H1 (cell line): ENCODE results near the gene MDK. TPM values are rescaled to one million over a fixed set of nuclear protein-coding genes. Genes with fewer than 3 reads are reported as not detected.
A peak's percentile ranks its signal among the peaks of the same experiment; 100 is the strongest.

Source experiments
- CTCF ChIA-PET: fragments of 300-600 bp; sonication (Branson Sonifier 250); formaldehyde crosslinking; loops from one replicate; lab custom pipeline; 2021; ENCODE audit not compliant: partially characterized antibody; lab: Charles Lee
- POLR2A ChIA-PET: fragments of 300-600 bp; sonication (Branson Sonifier 250); formaldehyde crosslinking; loops from one replicate; lab custom pipeline; 2021; ENCODE audit warnings: inconsistent platforms; ENCODE audit not compliant: partially characterized antibody; lab: Charles Lee
- DNase-seq, 2 experiments: peaks; one replicate each; pipeline versions ENCODE4 v3.0.0 to v3.0.0-alpha.2; 2010 to 2022; ENCODE audit warnings: low spot score in 2 of 2, low read depth in 1 of 2, mixed read lengths in 1 of 2
- FAIRE-seq: peaks from 2 replicates; lab custom pipeline; 2011; peaks lifted over from hg19 to GRCh38; lab: Jason Lieb, UNC
- H2AFZ ChIP-seq: 2 replicates; pipeline ENCODE4 v1.8.1; 2012; ENCODE audit warnings: low read length, inconsistent platforms
- H2AK5ac ChIP-seq: 2 replicates; pipeline ENCODE4 v1.6.1; 2013; ENCODE audit warnings: low read depth, low read length
- H2BK120ac ChIP-seq: replicated peaks from 2 replicates; pipeline ENCODE3; 2013; ENCODE audit warnings: low read depth, low read length, inconsistent platforms
- H2BK12ac ChIP-seq: 2 replicates; pipeline ENCODE4 v1.6.1; 2013; ENCODE audit warnings: low read depth, low read length
- H2BK15ac ChIP-seq: 2 replicates; pipeline ENCODE4 v1.6.1; 2013; ENCODE audit warnings: low read length
- H2BK20ac ChIP-seq: 2 replicates; pipeline ENCODE4 v1.6.1; 2013; ENCODE audit warnings: low read length
- H2BK5ac ChIP-seq: 2 replicates; pipeline ENCODE4 v1.6.1; 2013; ENCODE audit warnings: low read depth, low read length
- H3K14ac ChIP-seq: 2 replicates; pipeline ENCODE4 v1.6.1; 2013; ENCODE audit warnings: inconsistent platforms; ENCODE audit not compliant: insufficient read length
- H3K18ac ChIP-seq: 2 replicates; pipeline ENCODE4 v1.6.1; 2013; ENCODE audit warnings: low read length; ENCODE audit errors: extremely low read depth
- H3K23ac ChIP-seq: 2 replicates; pipeline ENCODE4 v1.6.1; 2013; ENCODE audit warnings: inconsistent platforms; ENCODE audit not compliant: insufficient read length
- H3K23me2 ChIP-seq: 2 replicates; pipeline ENCODE4 v1.6.1; 2013; ENCODE audit warnings: low read depth, low read length
- H3K27ac ChIP-seq: 2 replicates; pipeline ENCODE4 v1.6.1; 2011; ENCODE audit warnings: low read depth, low read length, inconsistent platforms
- H3K27me3 ChIP-seq, 4 experiments: replicated peaks in 1 of 4; 1 replicate in 1 of 4; 2 replicates in 3 of 4; pipeline versions ENCODE4 v1.6.1 to v1.8.1; 2011 to 2013; ENCODE audit warnings: low read length in 3 of 4, mild to moderate bottlenecking in 3 of 4, inconsistent platforms in 2 of 4, mixed read lengths in 2 of 4, moderate library complexity in 1 of 4; ENCODE audit not compliant: control insufficient read depth in 3 of 4, insufficient read depth in 3 of 4; ENCODE audit errors: extremely low read depth in 1 of 4
- H3K36me3 ChIP-seq, 4 experiments: 2 replicates each; pipeline versions ENCODE4 v1.6.1 to v1.8.1; 2011 to 2013; ENCODE audit warnings: mild to moderate bottlenecking in 4 of 4, low read length in 3 of 4, moderate library complexity in 2 of 4, control low read depth in 1 of 4, inconsistent platforms in 1 of 4; ENCODE audit not compliant: insufficient read depth in 4 of 4, control insufficient read depth in 2 of 4
- H3K4ac ChIP-seq: replicated peaks from 2 replicates; pipeline ENCODE3; 2013; ENCODE audit warnings: low read length, low read depth, mixed read lengths, inconsistent platforms; ENCODE audit not compliant: insufficient read length
- H3K4me1 ChIP-seq, 4 experiments: replicated peaks in 1 of 4; 1 replicate in 1 of 4; 2 replicates in 3 of 4; pipeline versions ENCODE4 v1.6.1 to v1.8.1; 2011 to 2013; ENCODE audit warnings: low read length in 3 of 4, inconsistent platforms in 2 of 4, mixed read lengths in 1 of 4; ENCODE audit not compliant: insufficient read depth in 4 of 4, control insufficient read depth in 3 of 4
- H3K4me2 ChIP-seq, 2 experiments: 2 replicates each; pipeline versions ENCODE4 v1.6.1 to v1.8.1; 2011 to 2013; ENCODE audit warnings: low read depth in 2 of 2, low read length in 2 of 2, control low read depth in 1 of 2, inconsistent platforms in 1 of 2, mild to moderate bottlenecking in 1 of 2; ENCODE audit not compliant: insufficient read depth in 1 of 2
- H3K4me3 ChIP-seq, 4 experiments: fragments of 200-600, 300-600 bp in 1 of 4; sonication (generic), shearing (Covaris generic), sonication (Bioruptor Twin) in 1 of 4; 2 replicates each; pipeline versions ENCODE4 v1.5.1 to v1.8.1; 2011 to 2016; ENCODE audit warnings: low read length in 4 of 4, low read depth in 3 of 4, control low read depth in 2 of 4, inconsistent platforms in 2 of 4, mild to moderate bottlenecking in 2 of 4, mixed read lengths in 1 of 4, moderate library complexity in 1 of 4; ENCODE audit not compliant: insufficient read depth in 2 of 4; ENCODE audit errors: extremely low read depth in 1 of 4
- H3K56ac ChIP-seq: replicated peaks from 2 replicates; pipeline ENCODE3; 2013; ENCODE audit warnings: low read depth, mild to moderate bottlenecking, mixed read lengths, low read length, inconsistent platforms; ENCODE audit not compliant: insufficient read length
- H3K79me1 ChIP-seq: 2 replicates; pipeline ENCODE4 v1.6.1; 2013; ENCODE audit warnings: low read depth, low read length, control low read depth
- H3K79me2 ChIP-seq, 2 experiments: 2 replicates each; pipeline versions ENCODE4 v1.6.1 to v1.8.1; 2012 to 2013; ENCODE audit warnings: low read length in 2 of 2, mild to moderate bottlenecking in 2 of 2, inconsistent platforms in 1 of 2; ENCODE audit not compliant: insufficient read depth in 2 of 2, control insufficient read depth in 1 of 2
- H3K9ac ChIP-seq, 4 experiments: replicated peaks in 1 of 4; 1 replicate in 1 of 4; 2 replicates in 3 of 4; pipeline versions ENCODE4 v1.6.1 to v1.8.1; 2011 to 2013; ENCODE audit warnings: low read depth in 3 of 4, low read length in 3 of 4, control low read depth in 2 of 4, mild to moderate bottlenecking in 2 of 4, moderate library complexity in 2 of 4, inconsistent platforms in 1 of 4; ENCODE audit errors: extremely low read depth in 1 of 4
- H3K9me3 ChIP-seq, 2 experiments: 2 replicates each; pipeline versions ENCODE4 v1.6.1 to v1.8.1; 2012 to 2013; ENCODE audit warnings: mild to moderate bottlenecking in 2 of 2, moderate library complexity in 2 of 2, control low read depth in 1 of 2, inconsistent platforms in 1 of 2, low read depth in 1 of 2, low read length in 1 of 2, mixed read lengths in 1 of 2; ENCODE audit not compliant: insufficient read depth in 2 of 2
- H4K20me1 ChIP-seq, 2 experiments: replicated peaks in 1 of 2; 2 replicates each; pipeline versions ENCODE3 to v1.8.1; 2011 to 2013; ENCODE audit warnings: inconsistent platforms in 2 of 2, low read length in 2 of 2, mild to moderate bottlenecking in 1 of 2; ENCODE audit not compliant: insufficient read depth in 2 of 2, control insufficient read depth in 1 of 2
- H4K5ac ChIP-seq: 2 replicates; pipeline ENCODE4 v1.6.1; 2013; ENCODE audit warnings: low read length, low read depth, mixed read lengths, inconsistent platforms; ENCODE audit not compliant: insufficient read length
- H4K8ac ChIP-seq: 2 replicates; pipeline ENCODE4 v1.8.0; 2013; ENCODE audit warnings: mild to moderate bottlenecking, moderate library complexity, low read length, inconsistent platforms; ENCODE audit not compliant: insufficient read depth; ENCODE audit errors: extremely low read depth
- H4K91ac ChIP-seq: replicated peaks from 2 replicates; pipeline ENCODE3; 2013; ENCODE audit warnings: low read length, mixed read lengths, inconsistent platforms; ENCODE audit not compliant: insufficient read length
- ATF2 ChIP-seq: IDR thresholded peaks from 2 replicates; pipeline ENCODE4 v1.6.1; 2012; ENCODE audit warnings: low read length, inconsistent platforms
- FOSL1 ChIP-seq: IDR thresholded peaks from 2 replicates; pipeline ENCODE4 v1.6.1; 2011; ENCODE audit warnings: mild to moderate bottlenecking, low read depth, low read length, moderate library complexity; ENCODE audit not compliant: insufficient read depth
- PHF8 ChIP-seq: fragments of 200-600 bp; sonication (generic); conservative IDR thresholded peaks from 2 replicates; pipeline ENCODE4 v1.7.1; 2012; ENCODE audit warnings: low read depth, mild to moderate bottlenecking, inconsistent platforms, low read length, moderate library complexity
- POLR2A ChIP-seq, 2 experiments: IDR thresholded peaks; 1 replicate in 1 of 2; 2 replicates in 1 of 2; pipeline ENCODE4 v1.6.1; 2011; ENCODE audit warnings: low read depth in 2 of 2, low read length in 2 of 2, mild to moderate bottlenecking in 2 of 2; ENCODE audit errors: control extremely low read depth in 1 of 2
- POU5F1 ChIP-seq: IDR thresholded peaks from 2 replicates; pipeline ENCODE4 v1.6.1; 2011; ENCODE audit warnings: low read depth, mild to moderate bottlenecking, low read length, moderate library complexity
- RBBP5 ChIP-seq: IDR thresholded peaks from 2 replicates; pipeline ENCODE4 v1.7.1; 2012; ENCODE audit warnings: low read depth, mild to moderate bottlenecking, inconsistent platforms, low read length, moderate library complexity, borderline replicate concordance
- SIRT6 ChIP-seq: IDR thresholded peaks from one replicate; pipeline ENCODE4 v1.7.1; 2012; ENCODE audit warnings: low read length, inconsistent platforms
- TAF1 ChIP-seq: IDR thresholded peaks from 2 replicates; pipeline ENCODE4 v1.6.1; 2011; ENCODE audit warnings: mild to moderate bottlenecking, low read depth, low read length
- WGBS, 2 experiments: shearing (Covaris generic) in 1 of 2; methylation state at CpG; one replicate each; pipeline versions ENCODE4 v1.1.6 to v1.1.7; 2013 to 2015; ENCODE audit warnings: low lambda C conversion rate in 2 of 2, mixed read lengths in 2 of 2, inconsistent platforms in 1 of 2, low coverage in 1 of 2, missing lambda C conversion rate in 1 of 2; ENCODE audit not compliant: insufficient replicate concordance in 2 of 2, insufficient coverage in 1 of 2, insufficient read length in 1 of 2; ENCODE audit errors: extremely low coverage in 1 of 2, missing lambda C conversion rate in 1 of 2; 5-methylcytosine and 5-hydroxymethylcytosine counted together
- polyA plus RNA-seq, 7 experiments: library from polyadenylated mRNA; depleted of rRNA in 3 of 7; stranded (reverse) in 5 of 7; unstranded in 2 of 7; fragments of >200 nt in 5 of 7; fragments of 200-250 nt in 2 of 7; gene quantifications; 1 replicate in 5 of 7; 2 replicates in 1 of 7; 4 replicates in 1 of 7; pipeline versions ENCODE4 v1.2.1 to v1.2.3, GENCODE V29; 2011 to 2013; ENCODE audit warnings: missing spikeins in 2 of 7, mixed read lengths in 2 of 7
- total RNA-seq: library from RNA; stranded (reverse); fragmentation: NEBNext Ultra II Directional; extraction: Animal tissue kit (Norgen Biotek cat#: 25700); gene quantifications from 2 replicates; pipeline ENCODE4 v1.2.1, GENCODE V29; 2021

Gene MDK
- total and polyA plus RNA-seq, 2 of the 8 experiments (the other 6 are each of a cell fraction or from before 2014, with no cell fraction given) = 309 to 606 TPM

- FAIRE-seq (no peak), DNase-seq (peak in 1 of 2 experiments; percentile 79)
- Histone ChIP-seq H3K79me2 (no peaks in the 10 kb centered on the region; a peak in 1 of 4 replicates), H2BK20ac (no peak overlapping the region), H3K56ac (peak overlapping the region; percentile 3), H3K9me3 (no peaks in the 10 kb centered on the region), H3K18ac (peak overlapping the region; percentile 91), H3K4me1 (peaks cover 0 to 16% (median 13%) of the 10 kb centered on the region in 4 experiments; a peak in 6 of 7 replicates), H3K4me2 (peak overlapping the region; percentile 69 to 80), H2BK12ac (no peak overlapping the region; the same call in 1 of the 2 replicates), H3K27ac (peak overlapping the region; percentile 88; the same call in 1 of the 2 replicates), H3K4me3 (peak overlapping the region; percentile 71 to 88 (median 77)), H2AFZ (no peak overlapping the region), H3K23me2 (peaks cover 9% of the 10 kb centered on the region; the same call in 1 of the 2 replicates), H4K5ac (peak overlapping the region; percentile 1), H4K20me1 (peaks cover 15 to 18% of the 10 kb centered on the region in 2 experiments), H3K14ac (no peak overlapping the region), H3K9ac (peak overlapping the region; percentile 60 to 95 (median 82)), H2BK15ac (no peak overlapping the region; the same call in 1 of the 2 replicates), H3K23ac (no peak overlapping the region), H4K8ac (peak overlapping the region; percentile 98), H3K36me3 (peaks cover 0 to 13% (median 0%) of the 10 kb centered on the region in 4 experiments; a peak in 4 of 8 replicates), H3K27me3 (no peaks in the 10 kb centered on the region), H4K91ac (peak overlapping the region; percentile 17), H2AK5ac (no peak overlapping the region), H2BK120ac (peak overlapping the region; percentile 78), H2BK5ac (peak overlapping the region; percentile 61; the same call in 1 of the 2 replicates), H3K79me1 (no peaks in the 10 kb centered on the region), H3K4ac (peak overlapping the region; percentile 71)
- CTCF ChIA-PET = interaction anchor here (0.8 to 44.5 kb wide), 18 partner anchors 8 to 179 kb away, joined by 3 to 1004 read pairs (median 5); partner anchors contain the start of genes CHRM4, CREB3L1 and DGKZ
- POLR2A ChIA-PET = interaction anchor here (0.8 to 3.1 kb wide), 14 partner anchors 8 to 314 kb away, joined by 3 to 35 read pairs (median 4); partner anchors contain the start of genes AMBRA1 and CHRM4
- 2% methylated on average over 32 of the region's 66 CpGs; no CpG with 5 or more reads in 1 of the 2 experiments for WGBS, 2 experiments
- TF ChIP-seq POLR2A (IDR thresholded peaks at IDR 0.05; ENCODE audit: control extremely low read depth in 1 of 2, low read depth in 2 of 2, low read length in 2 of 2) (peak in 1 of 2 experiments; percentile 42; a peak in 1 of 3 replicates), POU5F1 (no peak), ATF2 (no peak), PHF8 (peak; percentile 52; the same call in 1 of the 2 replicates), SIRT6 (no peak), FOSL1 (no peak), TAF1 (peak; percentile 26), RBBP5 (peak; percentile 20; the same call in 1 of the 2 replicates)
These were observed 563 bp downstream of the MDK start for GRCh38 chr11:46381819-46382645.
